NCI-H128 (cell line): ENCODE data around the gene E2F7.

ENCODE experiments used
- DNase-seq: peaks from one replicate; lab custom pipeline; 2025; ENCODE audit not compliant: unreplicated experiment; lab: John Stamatoyannopoulos, UW

E2F7 gene

DNA sequence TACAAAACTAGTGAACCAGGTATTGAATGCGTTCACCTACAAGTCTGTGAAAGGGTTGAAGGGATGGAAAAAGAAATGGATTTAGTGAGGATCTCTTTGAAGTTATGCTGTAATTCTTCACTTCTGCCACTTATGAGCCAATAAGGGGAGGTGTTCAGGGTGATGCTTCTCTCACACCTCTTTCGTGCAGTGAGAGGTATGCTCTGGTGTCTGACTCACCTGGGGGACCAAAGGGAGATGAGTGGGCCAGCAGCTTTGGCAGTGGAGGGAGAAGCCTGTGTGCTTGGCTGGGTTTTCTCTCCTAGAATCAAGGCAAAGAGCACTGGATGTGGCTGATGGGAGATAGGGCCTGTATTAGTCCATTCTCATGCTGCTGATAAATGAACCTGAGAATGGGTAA lies 45.4 kb downstream of the E2F7 start:
- no peak for DNase-seq

- no peak for DNase-seq
Observed at GRCh38 chr12:77016606-77017005, 48.8 kb downstream of the E2F7 start.

DNA sequence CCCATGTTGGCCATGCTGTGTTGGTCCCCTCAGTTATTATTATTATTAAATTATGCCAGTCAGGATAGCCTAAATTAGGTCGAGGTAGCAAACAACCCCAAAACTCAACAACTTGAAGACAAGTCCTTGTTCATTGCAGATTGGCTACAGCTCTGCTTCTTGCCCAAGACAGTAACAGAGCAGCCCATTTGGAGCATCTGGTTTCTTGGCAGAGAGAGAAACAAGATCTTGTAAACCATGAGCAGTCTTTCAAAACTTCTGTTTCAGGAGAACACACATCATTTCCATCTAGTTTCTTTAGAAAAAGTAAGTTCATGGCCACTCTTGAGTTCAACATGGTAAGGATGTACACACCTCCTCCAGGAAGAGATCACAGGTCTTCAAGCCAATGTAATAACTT lies 52.3 kb downstream of the E2F7 start:
- no peak for DNase-seq

- DNase-seq = peak; percentile 88
Observed at GRCh38 chr12:77010691-77011548, 54.4 kb downstream of the E2F7 start.

- no peak for DNase-seq
Observed at GRCh38 chr12:77007476-77007875, 57.9 kb downstream of the E2F7 start.

DNA sequence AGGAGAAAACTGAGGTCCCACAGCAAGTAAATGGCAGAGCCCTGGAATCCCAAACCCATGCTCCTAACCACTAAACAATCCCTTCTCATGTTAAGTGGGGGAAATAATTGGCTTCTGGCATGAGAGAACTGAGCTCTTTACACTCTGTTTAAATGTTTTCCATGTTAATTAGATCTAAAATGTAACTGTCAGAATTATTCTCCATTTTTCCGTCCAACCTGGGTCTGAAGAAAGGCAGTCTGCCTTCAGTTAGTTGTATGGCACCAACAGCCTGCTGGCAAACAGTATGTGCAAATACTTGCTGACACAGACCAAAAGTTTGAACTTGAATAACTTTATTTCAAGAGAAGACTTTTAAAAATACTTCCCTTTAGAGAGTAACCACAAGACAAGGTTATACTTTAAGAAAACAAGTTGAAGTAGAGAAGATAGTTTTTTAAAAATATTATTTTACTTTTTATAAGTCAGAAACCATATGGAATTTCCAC lies 59.7 kb downstream of the E2F7 start:
- DNase-seq = no peak

DNA sequence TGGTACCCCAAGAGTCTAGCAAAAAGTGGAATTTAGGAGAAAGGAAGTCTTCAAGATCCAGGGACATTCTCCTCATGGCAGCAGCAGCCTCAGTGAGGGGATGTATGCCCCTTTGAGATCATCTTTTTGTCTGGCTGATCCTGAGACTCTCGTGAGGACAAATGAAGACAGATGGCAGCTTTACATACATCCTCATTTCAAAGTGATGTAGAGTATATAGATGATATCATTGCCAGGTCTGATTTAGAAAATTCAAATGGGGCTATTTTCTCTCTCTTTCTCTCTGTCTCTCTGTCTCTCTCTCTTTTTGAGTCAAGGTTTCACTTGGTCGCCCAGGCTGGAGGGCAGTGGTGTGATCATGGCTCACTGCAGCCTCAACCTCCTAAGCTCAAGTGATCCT lies 61.5 kb downstream of the E2F7 start:
- no peak for DNase-seq

GRCh38 chr12:77003246-77003645 lies 62.1 kb downstream of the E2F7 start:
- DNase-seq = no peak

DNA sequence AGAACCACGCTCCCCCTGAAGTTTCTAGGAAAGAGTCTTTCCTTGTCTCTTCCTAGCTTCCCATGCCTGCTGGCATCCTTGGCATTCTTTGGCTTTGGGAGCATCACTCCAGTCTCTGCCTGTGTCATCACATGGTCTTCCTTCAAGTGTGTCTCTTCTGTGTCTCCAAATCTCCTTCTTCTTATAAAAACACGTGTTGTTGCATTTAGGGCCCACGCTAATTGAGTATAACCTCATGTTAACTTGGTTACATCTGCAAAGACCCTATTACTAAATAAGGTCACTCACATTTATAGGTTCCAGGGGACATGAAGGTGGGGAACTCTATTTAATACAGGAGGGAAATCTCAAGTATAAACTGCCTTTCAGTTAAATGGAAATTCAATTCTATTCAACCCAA lies 63.0 kb downstream of the E2F7 start:
- DNase-seq = no peak

DNA sequence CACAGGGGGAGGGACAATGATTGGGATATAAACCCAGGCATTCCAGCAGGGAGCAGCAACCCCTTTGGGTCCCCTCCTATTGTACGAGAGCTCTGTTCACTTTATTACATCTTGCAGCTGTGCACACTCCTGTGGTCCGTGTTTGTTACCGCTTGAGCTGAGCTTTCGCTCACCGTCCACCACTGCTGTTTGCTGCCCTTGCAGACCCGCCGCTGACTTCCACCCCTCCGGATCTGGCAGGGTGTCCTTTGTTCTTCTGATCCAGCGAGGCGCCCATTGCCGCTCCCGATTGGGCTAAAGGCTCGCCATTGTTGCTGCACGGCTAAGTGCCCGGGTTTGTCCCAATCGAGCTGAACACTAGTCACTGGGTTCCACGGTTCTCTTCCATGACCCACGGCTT lies 64.1 kb downstream of the E2F7 start:
- DNase-seq = no peak

GRCh38 chr12:76998908-76999556 lies 66.3 kb downstream of the E2F7 start:
- DNase-seq = no peak

- DNase-seq = no peak
Observed at GRCh38 chr12:76998386-76998785, 67.0 kb downstream of the E2F7 start.

DNA sequence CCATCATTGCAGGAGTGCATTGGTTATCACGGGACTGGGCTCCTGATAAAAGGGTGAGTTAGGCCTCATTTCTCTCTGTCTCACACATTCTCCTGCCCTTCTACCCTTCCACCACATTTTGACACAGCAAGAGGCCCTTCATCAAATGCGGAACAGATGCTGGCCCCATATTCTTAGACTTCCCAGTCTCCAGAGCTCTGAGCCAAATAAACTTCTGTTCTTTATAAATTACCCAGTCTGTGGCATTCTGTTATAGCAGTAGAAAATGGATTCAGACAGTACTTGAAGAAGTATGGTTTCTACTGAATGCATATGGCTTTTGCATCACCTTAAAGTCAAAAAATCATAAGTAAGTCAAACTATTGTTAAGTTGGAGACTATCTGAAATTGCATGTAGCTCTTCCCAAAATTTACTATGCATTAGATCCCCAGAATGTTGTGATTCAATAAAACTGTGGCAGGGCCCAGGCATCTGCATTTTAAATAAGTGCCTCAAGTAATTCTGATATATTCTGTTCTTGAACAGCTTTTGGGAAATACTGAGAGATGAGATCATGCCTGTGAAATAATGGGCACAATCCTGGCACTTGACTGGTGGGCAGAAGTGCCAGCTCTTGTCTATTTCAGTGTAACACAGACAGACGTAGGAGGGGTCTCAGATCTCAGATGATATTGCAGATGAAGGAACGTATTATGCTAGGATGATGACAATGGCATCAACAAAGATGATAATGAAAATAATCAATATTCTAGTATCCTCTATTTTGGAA lies 68.2 kb downstream of the E2F7 start:
- no peak for DNase-seq

- DNase-seq = no peak
Observed at GRCh38 chr12:76990716-76991115, 74.7 kb downstream of the E2F7 start.

GRCh38 chr12:76984566-76984965 lies 80.8 kb downstream of the E2F7 start:
- DNase-seq = no peak

DNA sequence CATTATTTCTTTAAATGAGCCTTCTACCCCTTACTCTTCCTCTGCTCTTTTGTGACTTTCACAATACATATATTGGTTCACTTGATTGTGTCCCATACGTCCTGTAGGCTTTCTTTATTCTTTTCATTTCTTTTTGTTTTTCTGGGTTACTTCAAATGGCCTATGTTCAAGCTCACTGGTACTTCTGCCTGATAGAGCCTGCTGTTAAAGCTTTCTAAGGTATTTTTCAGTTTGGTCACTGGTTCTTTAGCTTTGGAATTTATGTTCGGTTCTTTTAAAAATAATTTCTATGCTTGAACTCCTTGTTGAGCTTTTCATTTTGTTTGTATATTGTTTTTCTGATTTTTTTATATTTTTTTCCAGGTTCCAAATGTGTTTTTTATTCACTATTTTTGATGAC lies 81.9 kb downstream of the E2F7 start:
- DNase-seq = no peak

DNA sequence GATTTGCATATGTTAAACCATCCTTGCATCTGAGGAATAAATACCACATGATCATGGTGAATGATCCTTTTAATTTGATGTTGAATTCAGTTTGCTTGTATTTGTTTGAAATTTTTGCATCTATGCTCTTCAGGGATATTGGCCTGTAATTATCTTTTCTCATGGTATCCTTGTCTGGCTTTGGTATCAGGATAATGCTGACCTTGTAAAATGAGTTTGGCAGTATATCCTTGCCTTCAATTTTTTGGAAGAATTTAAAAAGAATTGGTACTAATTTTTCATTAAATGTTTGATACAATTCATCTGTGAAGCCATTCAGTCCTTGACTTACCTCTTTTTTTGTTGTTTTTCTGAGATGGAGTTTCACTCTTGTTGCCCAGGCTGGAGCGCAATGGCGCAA lies 85.2 kb downstream of the E2F7 start:
- no peak for DNase-seq

- no peak for DNase-seq
Observed at GRCh38 chr12:76976777-76977382, 88.5 kb downstream of the E2F7 start.
